Naive B cell (primary cell): ENCODE data around the gene USP44. TPM values are rescaled to one million over a fixed set of nuclear protein-coding genes. Genes with fewer than 3 reads are reported as not detected.

Source experiments
- ATAC-seq, 2 donors: fragments of 150-1000 bp; cut with Tn5 transposase; 2 replicates each; pipeline ENCODE4 v1.10.0; 2021; ENCODE audit warnings: low read depth in 2 of 2, mild to moderate bottlenecking in 2 of 2, moderate library complexity in 2 of 2
- DNase-seq: peaks from one replicate; pipeline ENCODE4 v3.0.0; 2022
- H3K27ac Mint-ChIP-seq, 6 donors: one replicate each; pipeline ENCODE4 v1.8.0; 2020 to 2022; ENCODE audit warnings: mild to moderate bottlenecking in 6 of 6, mixed read lengths in 6 of 6, moderate library complexity in 5 of 6, inconsistent platforms in 2 of 6
- H3K27me3 Mint-ChIP-seq, 3 donors: one replicate each; pipeline ENCODE4 v1.8.0; 2021 to 2022; ENCODE audit warnings: mixed read lengths in 3 of 3, mild to moderate bottlenecking in 1 of 3
- H3K36me3 Mint-ChIP-seq, 2 donors: one replicate each; pipeline ENCODE4 v1.8.0; 2020 to 2022; ENCODE audit warnings: mixed read lengths in 2 of 2, inconsistent platforms in 1 of 2, mild to moderate bottlenecking in 1 of 2
- H3K4me1 Mint-ChIP-seq, 3 donors: one replicate each; pipeline ENCODE4 v1.8.0; 2020 to 2022; ENCODE audit warnings: mixed read lengths in 3 of 3, inconsistent platforms in 1 of 3, mild to moderate bottlenecking in 1 of 3, moderate library complexity in 1 of 3
- H3K4me3 Mint-ChIP-seq, 8 donors: one replicate each; pipeline ENCODE4 v1.8.0; 2020 to 2022; ENCODE audit warnings: mild to moderate bottlenecking in 8 of 8, mixed read lengths in 8 of 8, moderate library complexity in 8 of 8, inconsistent platforms in 2 of 8
- H3K9me3 Mint-ChIP-seq, 7 donors: one replicate each; pipeline ENCODE4 v1.8.0; 2020 to 2022; ENCODE audit warnings: mixed read lengths in 7 of 7, mild to moderate bottlenecking in 5 of 7, inconsistent platforms in 2 of 7, moderate library complexity in 1 of 7
- polyA plus RNA-seq, 6 donors: library from polyadenylated mRNA; unstranded; fragments of 300-500 nt; fragmentation: Illumina TruSeq; gene quantifications; one replicate each; pipeline ENCODE4 v1.2.3, GENCODE V29; 2021; ENCODE audit warnings: low read depth in 6 of 6

The USP44 gene
- 10 to 100 TPM in 2 of 6 donors, 1 to 10 TPM in 4; 5.4 to 13.8 (median 8.5) TPM for polyA plus RNA-seq

DNA sequence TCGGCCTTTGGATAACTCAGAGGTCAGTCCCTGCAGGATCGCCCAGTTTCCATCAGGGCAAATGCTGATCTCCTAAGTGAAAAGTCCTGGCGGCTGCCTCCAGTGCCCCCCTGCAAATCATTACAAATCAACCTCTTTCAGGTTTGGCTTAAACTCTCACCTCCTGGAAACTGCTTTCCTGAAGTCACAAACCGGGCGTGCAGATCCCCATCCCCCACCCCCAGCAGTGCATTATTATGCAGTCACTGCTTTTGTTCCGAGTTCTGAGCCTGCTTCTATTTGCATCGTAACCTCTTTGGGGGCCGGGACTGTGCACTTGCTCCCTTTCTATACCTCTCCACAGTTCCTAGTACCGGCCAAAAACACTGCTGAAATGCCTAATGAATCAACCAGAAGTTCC is at the start of gene USP44:
TSS of gene USP44 (minus strand) at position 172 of the 400 bp plus-strand sequence. CDS start 17,220 bp downstream, outside the sequence.
- H3K9me3 Mint-ChIP-seq, result peaks cover 0 to 6% (median 0%) of the 10 kb centered on the region in 7 donors
- H3K36me3 Mint-ChIP-seq, result no peaks in the 10 kb centered on the region
- ATAC-seq, result no peak
- no peak for DNase-seq
- peak within 1 kb of the TSS in 4 of 6 donors; percentile 30 to 47 (median 36) for H3K27ac Mint-ChIP-seq
- peaks cover 15 to 35% (median 16%) of the 10 kb centered on the region in 3 donors for H3K4me1 Mint-ChIP-seq
- peaks cover 0 to 7% (median 2%) of the 10 kb centered on the region in 3 donors for H3K27me3 Mint-ChIP-seq
- H3K4me3 Mint-ChIP-seq, result peak within 1 kb of the TSS in 4 of 8 donors; percentile 18 to 72 (median 40)

GRCh38 chr12:95600567-95600966 is 49.3 kb upstream of the USP44 start:
- Mint-ChIP-seq H3K27ac (no peak overlapping the region), H3K4me1 (no peaks in the 10 kb centered on the region), H3K36me3 (no peaks in the 10 kb centered on the region), H3K27me3 (peaks cover 5 to 26% (median 7%) of the 10 kb centered on the region in 3 donors), H3K4me3 (no peak overlapping the region), H3K9me3 (no peaks in the 10 kb centered on the region)
- no peak for ATAC-seq
- no peak for DNase-seq

- no peaks in the 10 kb centered on the region for H3K9me3 Mint-ChIP-seq
- no peak for ATAC-seq
- H3K4me3 Mint-ChIP-seq, result no peak overlapping the region
- H3K36me3 Mint-ChIP-seq, result no peaks in the 10 kb centered on the region
- H3K4me1 Mint-ChIP-seq, result peaks cover 0 to 4% (median 0%) of the 10 kb centered on the region in 3 donors
- DNase-seq, result no peak
- peaks cover 2 to 19% (median 9%) of the 10 kb centered on the region in 3 donors for H3K27me3 Mint-ChIP-seq
- no peak overlapping the region for H3K27ac Mint-ChIP-seq
Observed at GRCh38 chr12:95599880-95600279, 48.6 kb upstream of the USP44 start.

DNA sequence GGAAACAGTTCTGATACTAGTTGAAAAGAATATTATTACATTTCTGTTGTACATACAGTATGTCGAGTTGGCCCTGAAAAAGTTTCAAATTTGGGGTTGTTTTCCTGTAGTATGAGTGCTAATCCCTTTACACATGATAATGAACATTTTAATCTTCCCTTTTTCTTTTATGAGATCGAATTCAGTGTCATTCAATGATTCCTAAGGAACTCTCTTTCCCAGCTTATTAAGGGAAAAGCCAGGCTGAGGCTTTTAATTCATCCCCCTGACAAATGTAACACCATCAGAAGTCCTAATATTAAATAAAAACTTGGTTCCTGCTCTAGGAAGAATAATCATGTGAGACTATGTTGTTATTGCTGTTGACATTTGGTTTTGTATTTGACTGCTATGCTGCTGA is 42.9 kb upstream of the USP44 start:
- no peak overlapping the region for H3K27ac Mint-ChIP-seq
- H3K36me3 Mint-ChIP-seq, result no peaks in the 10 kb centered on the region
- no peaks in the 10 kb centered on the region for H3K9me3 Mint-ChIP-seq
- no peak overlapping the region for H3K4me3 Mint-ChIP-seq
- no peak for ATAC-seq
- H3K4me1 Mint-ChIP-seq, result peaks cover 0 to 9% (median 4%) of the 10 kb centered on the region in 3 donors
- no peak for DNase-seq
- peaks cover 5 to 25% (median 9%) of the 10 kb centered on the region in 3 donors for H3K27me3 Mint-ChIP-seq

- no peaks in the 10 kb centered on the region for H3K9me3 Mint-ChIP-seq
- DNase-seq, result no peak
- no peaks in the 10 kb centered on the region for H3K36me3 Mint-ChIP-seq
- peaks cover 0 to 9% (median 4%) of the 10 kb centered on the region in 3 donors for H3K4me1 Mint-ChIP-seq
- no peak for ATAC-seq
- peaks cover 5 to 25% (median 9%) of the 10 kb centered on the region in 3 donors for H3K27me3 Mint-ChIP-seq
- H3K27ac Mint-ChIP-seq, result no peak overlapping the region
- no peak overlapping the region for H3K4me3 Mint-ChIP-seq
Observed at GRCh38 chr12:95593266-95593871, 42.1 kb upstream of the USP44 start.

GRCh38 chr12:95591731-95592130 is 40.5 kb upstream of the USP44 start:
- ATAC-seq (no peak), DNase-seq (no peak)
- peaks cover 2 to 15% (median 13%) of the 10 kb centered on the region in 3 donors for H3K4me1 Mint-ChIP-seq
- no peaks in the 10 kb centered on the region for H3K36me3 Mint-ChIP-seq
- peaks cover 14 to 34% (median 16%) of the 10 kb centered on the region in 3 donors for H3K27me3 Mint-ChIP-seq
- no peak overlapping the region for H3K27ac Mint-ChIP-seq
- H3K9me3 Mint-ChIP-seq, result no peaks in the 10 kb centered on the region
- H3K4me3 Mint-ChIP-seq, result no peak overlapping the region

- Mint-ChIP-seq H3K4me1 (peaks cover 2 to 15% (median 13%) of the 10 kb centered on the region in 3 donors), H3K9me3 (no peaks in the 10 kb centered on the region), H3K36me3 (no peaks in the 10 kb centered on the region), H3K4me3 (no peak overlapping the region), H3K27me3 (peaks cover 14 to 34% (median 17%) of the 10 kb centered on the region in 3 donors), H3K27ac (no peak overlapping the region)
- ATAC-seq (no peak), DNase-seq (no peak)
Observed at GRCh38 chr12:95590775-95591174, 39.5 kb upstream of the USP44 start.

DNA sequence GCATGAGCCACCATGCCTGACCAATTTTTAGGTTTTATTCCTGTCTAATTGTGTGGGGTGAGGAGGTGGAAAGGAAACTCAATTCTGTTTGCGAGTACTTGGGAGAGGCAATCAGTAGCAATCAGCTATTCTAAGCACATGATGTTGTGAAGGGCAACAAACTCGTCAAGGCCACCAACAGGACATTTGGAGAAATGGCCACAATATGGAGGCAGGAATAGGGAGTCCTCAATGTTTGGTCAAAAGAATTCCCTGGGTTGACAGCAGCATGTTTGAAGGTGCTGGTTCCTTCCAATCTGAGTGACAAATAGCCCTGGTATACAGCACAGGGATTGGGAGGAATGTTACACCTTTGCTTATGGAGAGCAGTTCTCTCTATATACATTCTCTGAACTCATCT is 32.7 kb upstream of the USP44 start:
- H3K27ac Mint-ChIP-seq, result no peak overlapping the region
- no peaks in the 10 kb centered on the region for H3K36me3 Mint-ChIP-seq
- no peak for ATAC-seq
- peaks cover 13 to 18% (median 14%) of the 10 kb centered on the region in 3 donors for H3K4me1 Mint-ChIP-seq
- H3K27me3 Mint-ChIP-seq, result peaks cover 5 to 16% (median 11%) of the 10 kb centered on the region in 3 donors
- no peaks in the 10 kb centered on the region for H3K9me3 Mint-ChIP-seq
- DNase-seq, result no peak
- H3K4me3 Mint-ChIP-seq, result no peak overlapping the region

DNA sequence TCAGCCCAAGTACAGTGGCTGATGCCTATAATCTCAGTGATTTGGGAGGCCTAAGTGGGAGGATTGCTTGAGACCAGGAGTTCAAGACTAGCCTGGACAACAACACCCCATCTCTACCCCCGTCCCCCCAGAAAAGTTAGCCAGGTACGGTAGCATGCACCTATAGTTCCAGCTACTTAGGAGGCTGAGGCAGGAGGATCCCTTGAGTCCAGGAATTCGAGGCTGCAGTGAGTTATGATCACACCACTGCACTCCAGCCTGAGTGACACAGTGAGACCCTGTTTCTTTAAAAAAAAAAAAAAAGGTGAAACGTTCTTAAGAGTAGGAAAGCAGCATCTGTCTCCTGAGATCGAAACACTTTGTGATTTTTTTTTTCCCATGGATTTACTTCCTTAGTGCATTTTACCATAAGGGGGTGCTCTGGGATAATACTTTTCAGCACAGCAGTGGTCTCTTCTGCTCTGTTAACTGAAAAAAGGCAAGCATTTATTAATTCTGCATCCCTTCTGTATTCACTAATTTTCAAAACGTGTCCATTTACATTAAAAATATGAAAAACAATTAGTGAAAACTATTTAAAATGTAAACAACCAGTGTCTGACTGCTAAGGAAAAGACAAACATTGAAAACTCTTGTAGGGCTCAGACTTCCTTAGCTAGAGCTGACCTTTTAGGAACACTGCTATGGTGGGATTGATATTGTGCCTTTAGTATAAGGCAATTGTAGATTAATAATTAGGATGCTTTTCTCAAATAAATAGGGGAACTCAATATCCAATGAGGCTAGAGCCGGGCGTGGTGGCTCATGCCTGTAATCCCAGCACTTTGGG is 31.2 kb upstream of the USP44 start:
- ATAC-seq, result no peak
- H3K27ac Mint-ChIP-seq, result no peak overlapping the region
- peaks cover 2 to 15% (median 10%) of the 10 kb centered on the region in 3 donors for H3K27me3 Mint-ChIP-seq
- no peaks in the 10 kb centered on the region for H3K36me3 Mint-ChIP-seq
- peaks cover 12 to 19% (median 15%) of the 10 kb centered on the region in 3 donors for H3K4me1 Mint-ChIP-seq
- H3K9me3 Mint-ChIP-seq, result no peaks in the 10 kb centered on the region
- DNase-seq, result no peak
- no peak overlapping the region for H3K4me3 Mint-ChIP-seq

DNA sequence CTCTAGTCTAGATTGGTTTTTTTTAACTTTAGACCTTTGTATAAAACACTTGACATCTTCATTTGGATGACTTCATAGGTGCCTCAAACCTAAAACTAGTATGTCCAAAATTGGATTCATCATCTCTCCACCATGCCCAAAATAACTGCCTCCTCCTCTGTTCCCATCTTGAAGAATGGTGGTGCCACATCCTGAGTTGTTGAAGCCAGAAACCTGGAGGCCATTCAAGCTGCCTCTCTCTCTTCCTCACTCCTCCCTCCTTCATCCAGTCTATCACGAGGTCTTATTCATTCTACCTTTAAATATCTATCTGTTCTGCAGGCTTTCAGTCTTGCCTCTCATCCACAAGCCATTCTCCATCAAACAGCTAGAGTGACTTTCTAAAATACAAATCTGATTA is 26.5 kb upstream of the USP44 start:
- H3K27ac Mint-ChIP-seq, result peak overlapping the region in 4 of 6 donors; percentile 1 to 59 (median 33)
- no peaks in the 10 kb centered on the region for H3K9me3 Mint-ChIP-seq
- H3K36me3 Mint-ChIP-seq, result no peaks in the 10 kb centered on the region

GRCh38 chr12:95574799-95575452 is 23.6 kb upstream of the USP44 start:
- H3K27me3 Mint-ChIP-seq, result peaks cover 0 to 7% (median 4%) of the 10 kb centered on the region in 3 donors
- H3K4me1 Mint-ChIP-seq, result peaks cover 35 to 48% (median 39%) of the 10 kb centered on the region in 3 donors
- peak overlapping the region in 5 of 6 donors; percentile 66 to 98 (median 95) for H3K27ac Mint-ChIP-seq
- no peaks in the 10 kb centered on the region for H3K36me3 Mint-ChIP-seq
- peak overlapping the region in 4 of 8 donors; percentile 64 to 80 (median 78) for H3K4me3 Mint-ChIP-seq
- ATAC-seq, result no peak
- H3K9me3 Mint-ChIP-seq, result no peaks in the 10 kb centered on the region
- no peak for DNase-seq

More for the DNA sequence above, 26.5 kb upstream of the USP44 start:
- Mint-ChIP-seq H3K27me3 (peaks cover 0 to 7% (median 4%) of the 10 kb centered on the region in 3 donors), H3K4me1 (peaks cover 28 to 34% (median 33%) of the 10 kb centered on the region in 3 donors), H3K4me3 (no peak overlapping the region)
- ATAC-seq (no peak), DNase-seq (no peak)

DNA sequence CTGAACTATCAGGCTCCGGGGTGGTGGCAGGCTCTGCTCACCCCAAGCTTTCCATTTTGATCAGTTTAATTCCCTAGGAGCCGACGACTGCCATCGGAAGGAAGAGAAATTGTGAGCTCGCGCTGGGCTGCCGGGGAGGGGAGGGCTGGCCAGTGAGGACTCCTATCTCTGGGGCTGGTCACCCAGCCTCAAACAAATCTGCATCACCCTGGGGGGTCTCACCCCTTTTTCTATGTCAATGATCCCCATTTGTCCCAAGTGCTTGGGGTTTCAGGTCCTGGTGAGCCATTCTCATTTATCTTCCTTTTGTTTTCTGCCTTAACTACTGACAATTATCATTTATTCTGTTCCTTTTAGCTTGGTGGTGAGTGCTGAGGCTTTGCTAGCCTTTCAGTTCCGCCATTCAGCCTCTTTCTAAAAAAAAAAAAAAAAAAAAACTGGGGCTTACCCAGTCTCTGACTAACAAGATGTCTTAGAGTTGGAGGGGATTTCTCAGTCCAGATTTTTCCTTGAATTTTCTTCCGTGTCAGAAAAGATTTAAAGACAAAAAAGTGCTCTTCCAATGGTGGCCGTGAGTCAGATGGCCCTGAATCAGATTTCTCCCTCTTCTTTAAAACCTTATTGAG is 22.8 kb upstream of the USP44 start:
- ATAC-seq (peak; percentile 65 to 70), DNase-seq (peak; percentile 28)
- peaks cover 0 to 4% (median 3%) of the 10 kb centered on the region in 3 donors for H3K27me3 Mint-ChIP-seq
- peaks cover 36 to 48% (median 36%) of the 10 kb centered on the region in 3 donors for H3K4me1 Mint-ChIP-seq
- peak overlapping the region; percentile 59 to 92 (median 80) for H3K4me3 Mint-ChIP-seq
- no peaks in the 10 kb centered on the region for H3K9me3 Mint-ChIP-seq
- peak overlapping the region; percentile 90 to 98 (median 96) for H3K27ac Mint-ChIP-seq
- H3K36me3 Mint-ChIP-seq, result no peaks in the 10 kb centered on the region

- DNase-seq (peak; percentile 59), ATAC-seq (peak; percentile 83 to 84)
- Mint-ChIP-seq H3K4me3 (peak overlapping the region; percentile 9 to 91 (median 67)), H3K27ac (peak overlapping the region; percentile 79 to 96 (median 92)), H3K4me1 (peaks cover 42 to 58% (median 55%) of the 10 kb centered on the region in 3 donors), H3K27me3 (peaks cover 0 to 5% (median 0%) of the 10 kb centered on the region in 3 donors), H3K36me3 (no peaks in the 10 kb centered on the region), H3K9me3 (no peaks in the 10 kb centered on the region)
Observed at GRCh38 chr12:95571369-95571768, 20.1 kb upstream of the USP44 start.
